ENCODE results near the gene COL5A2. TPM values are rescaled to one million over a fixed set of nuclear protein-coding genes. Genes with fewer than 3 reads are reported as not detected.

COL5A2 gene
- 10 to 100 TPM; 63.8 to 93.8 (median 74.4) TPM for total RNA-seq

DNA sequence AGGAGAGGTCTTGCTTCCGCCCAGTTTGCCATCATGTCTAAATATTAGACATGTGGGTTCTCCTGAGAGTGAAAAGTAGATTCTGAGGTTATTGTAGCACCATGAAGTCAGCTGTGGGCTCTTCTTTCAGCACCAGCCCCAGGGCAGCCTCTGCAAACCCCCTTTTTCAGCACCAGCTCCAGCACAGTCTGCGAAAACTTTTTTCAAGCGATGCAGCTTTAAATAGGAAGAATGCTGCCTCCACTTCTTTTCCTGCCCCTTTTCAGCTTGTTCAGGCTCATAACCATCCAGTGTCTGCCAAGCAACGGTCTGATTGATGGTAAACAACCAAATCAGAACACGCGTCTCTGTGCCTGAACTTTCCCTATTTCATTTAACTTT is at the start of gene COL5A2:
Gene COL5A2, minus strand, starts transcription at position 192 of the 381 bp plus-strand sequence. Its CDS starts 157 bp downstream, at position 35.
- DNase-seq (ENCODE audit: low spot score) (no peak), ATAC-seq (ENCODE audit: low FRiP score) (peak; percentile 88)
- TF ChIP-seq, protein P1, sequence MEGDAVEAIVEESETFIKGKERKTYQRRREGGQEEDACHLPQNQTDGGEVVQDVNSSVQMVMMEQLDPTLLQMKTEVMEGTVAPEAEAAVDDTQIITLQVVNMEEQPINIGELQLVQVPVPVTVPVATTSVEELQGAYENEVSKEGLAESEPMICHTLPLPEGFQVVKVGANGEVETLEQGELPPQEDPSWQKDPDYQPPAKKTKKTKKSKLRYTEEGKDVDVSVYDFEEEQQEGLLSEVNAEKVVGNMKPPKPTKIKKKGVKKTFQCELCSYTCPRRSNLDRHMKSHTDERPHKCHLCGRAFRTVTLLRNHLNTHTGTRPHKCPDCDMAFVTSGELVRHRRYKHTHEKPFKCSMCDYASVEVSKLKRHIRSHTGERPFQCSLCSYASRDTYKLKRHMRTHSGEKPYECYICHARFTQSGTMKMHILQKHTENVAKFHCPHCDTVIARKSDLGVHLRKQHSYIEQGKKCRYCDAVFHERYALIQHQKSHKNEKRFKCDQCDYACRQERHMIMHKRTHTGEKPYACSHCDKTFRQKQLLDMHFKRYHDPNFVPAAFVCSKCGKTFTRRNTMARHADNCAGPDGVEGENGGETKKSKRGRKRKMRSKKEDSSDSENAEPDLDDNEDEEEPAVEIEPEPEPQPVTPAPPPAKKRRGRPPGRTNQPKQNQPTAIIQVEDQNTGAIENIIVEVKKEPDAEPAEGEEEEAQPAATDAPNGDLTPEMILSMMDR (IDR thresholded peaks at IDR 0.05), result no peak

DNA sequence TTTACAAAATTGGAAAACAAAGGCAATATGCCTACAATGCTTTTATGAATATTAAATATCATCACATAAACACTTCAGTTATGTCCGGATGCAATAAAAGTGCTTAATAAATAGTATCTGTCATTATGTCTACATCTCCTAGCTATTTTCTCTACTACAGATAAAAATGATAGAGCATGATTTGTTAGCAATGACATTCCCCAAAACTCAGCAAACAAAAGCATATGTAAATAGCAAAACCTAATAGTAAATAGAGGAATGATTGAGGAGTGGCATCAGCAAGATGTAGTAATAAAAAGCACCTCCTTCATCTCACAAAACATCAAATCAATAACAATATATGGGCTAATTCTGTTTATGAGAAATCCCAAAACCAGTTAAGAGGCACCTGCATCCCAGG is 46.5 kb upstream of the COL5A2 start:
- no peak for ATAC-seq (ENCODE audit: low FRiP score)
- TF ChIP-seq, protein P1 (IDR thresholded peaks at IDR 0.05), result no peak
- no peak for DNase-seq (ENCODE audit: low spot score)

DNA sequence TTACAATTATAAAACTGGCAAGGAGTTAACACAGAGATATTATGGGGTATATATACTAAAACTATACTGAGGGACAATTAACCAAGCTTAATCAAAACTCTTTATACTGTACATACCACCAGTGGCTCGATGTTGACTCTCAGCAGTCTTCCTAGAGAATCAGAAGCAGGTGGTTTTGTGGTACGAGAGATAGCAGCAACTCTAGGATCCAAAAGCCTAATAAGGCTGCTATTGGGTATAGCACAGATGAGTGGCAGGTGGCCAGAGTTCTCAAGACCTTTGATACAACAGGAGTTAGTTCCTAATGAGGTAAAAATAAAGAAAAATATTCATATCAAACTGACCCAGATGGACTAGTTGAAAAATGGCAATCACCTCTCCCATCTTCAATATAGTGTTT is 45.5 kb upstream of the COL5A2 start:
- TF ChIP-seq, protein P1 (IDR thresholded peaks at IDR 0.05), result no peak
- ATAC-seq (ENCODE audit: low FRiP score), result no peak

DNA sequence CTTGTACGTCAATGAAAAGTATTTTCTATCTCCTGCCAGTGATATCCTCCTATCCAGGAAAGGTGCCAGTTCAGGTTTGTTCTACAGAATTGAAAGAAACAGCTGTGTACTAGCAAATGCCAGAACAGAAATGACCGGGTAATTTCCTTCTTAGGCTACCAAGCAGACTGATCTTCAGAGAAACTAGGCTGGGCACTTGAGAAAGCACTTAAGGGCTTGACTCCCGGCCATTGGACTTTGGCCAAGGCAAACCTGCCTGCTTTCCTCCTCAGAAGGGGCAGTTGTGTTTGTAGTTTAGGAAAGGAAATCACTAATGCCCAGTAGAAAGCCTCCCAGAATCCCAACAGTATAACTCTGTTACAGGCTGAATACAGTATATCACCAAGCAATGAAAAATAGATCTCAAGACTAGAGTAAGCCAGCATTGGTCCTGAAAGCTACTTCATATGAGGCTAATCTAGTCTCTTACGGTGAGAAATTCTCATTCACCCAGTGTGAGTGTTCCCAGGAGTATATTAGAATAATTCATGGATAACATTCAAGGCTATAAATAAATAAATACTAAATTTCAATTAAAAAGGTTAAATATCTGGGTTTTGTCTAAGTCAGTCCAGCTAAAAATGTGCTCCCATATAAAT is 43.0 kb upstream of the COL5A2 start:
- TF ChIP-seq, protein P1 (IDR thresholded peaks at IDR 0.05), result no peak
- ATAC-seq (ENCODE audit: low FRiP score), result peak; percentile 53
- no peak for DNase-seq (ENCODE audit: low spot score)

More for the DNA sequence above, 45.5 kb upstream of the COL5A2 start:
- DNase-seq (ENCODE audit: low spot score), result no peak

DNA sequence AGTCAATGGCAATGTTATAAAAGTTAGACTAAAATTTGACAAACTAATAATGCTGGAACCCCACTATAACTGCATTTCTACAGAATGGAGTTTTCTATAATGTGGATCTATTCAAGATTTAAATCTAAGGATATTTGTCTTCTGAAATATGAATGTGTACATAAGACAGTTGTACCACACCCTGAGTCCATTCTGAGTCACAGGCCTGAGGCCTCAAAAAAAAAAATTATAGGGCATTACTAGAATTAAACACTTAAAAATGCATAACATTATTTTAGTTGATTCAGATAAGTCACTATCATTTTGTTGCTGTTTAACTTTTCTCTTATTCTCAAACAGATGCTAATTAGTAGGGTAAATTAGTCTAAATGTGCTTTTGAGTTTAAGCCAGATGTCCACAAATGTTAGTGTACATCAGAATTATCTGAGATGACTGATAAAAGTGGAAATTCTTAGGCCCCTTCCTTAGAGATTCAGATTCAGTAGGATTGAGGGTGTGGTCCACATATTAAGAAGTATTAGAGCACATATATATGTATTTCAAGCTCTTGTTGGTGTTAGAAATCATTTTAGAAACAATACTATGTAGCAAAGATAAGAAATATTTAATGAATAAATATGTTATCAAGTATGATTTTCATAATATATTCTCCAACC is 42.4 kb upstream of the COL5A2 start:
- DNase-seq (ENCODE audit: low spot score), result no peak
- TF ChIP-seq, protein P1 (IDR thresholded peaks at IDR 0.05), result no peak
- peak; percentile 51 for ATAC-seq (ENCODE audit: low FRiP score)

DNA sequence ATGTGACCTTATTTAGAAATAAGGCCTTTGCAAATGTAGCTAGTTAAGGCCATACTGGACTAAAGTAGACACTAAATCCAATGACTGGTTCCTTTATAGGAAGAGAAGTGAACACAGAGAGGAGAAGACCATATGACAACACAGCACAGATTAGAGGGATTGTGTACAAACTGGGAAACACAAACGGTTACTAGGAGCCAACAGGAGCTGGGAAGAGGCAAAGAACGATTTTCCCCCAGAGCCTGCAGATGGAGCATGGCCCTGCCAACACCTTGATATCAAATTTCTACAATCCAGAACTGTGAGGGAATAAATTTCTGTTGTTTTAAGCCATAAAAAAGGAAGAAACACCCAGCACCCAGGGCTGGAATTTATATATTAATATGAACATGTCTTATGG is 38.7 kb upstream of the COL5A2 start:
- TF ChIP-seq, protein P1 (IDR thresholded peaks at IDR 0.05), result no peak
- no peak for DNase-seq (ENCODE audit: low spot score)
- no peak for ATAC-seq (ENCODE audit: low FRiP score)

DNA sequence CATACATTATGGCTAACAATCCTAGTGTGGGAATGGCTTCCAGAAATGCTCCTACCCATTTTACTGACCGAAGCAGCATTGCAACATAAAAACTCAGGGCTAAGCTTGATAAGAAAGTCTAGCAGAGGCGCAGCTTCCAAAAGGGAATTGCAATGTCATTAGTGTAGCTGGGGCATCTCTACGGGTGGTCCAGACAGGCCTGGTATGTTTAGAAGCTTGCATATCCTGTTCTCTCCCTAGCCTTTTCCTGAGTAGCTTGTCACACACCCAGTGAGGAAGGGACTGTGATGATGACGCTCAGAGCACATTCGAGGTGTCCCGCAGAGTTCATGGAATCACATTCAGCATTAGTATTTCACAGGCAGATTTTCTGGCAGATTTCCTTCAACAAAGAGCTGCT is 38.0 kb upstream of the COL5A2 start:
- DNase-seq (ENCODE audit: low spot score), result no peak
- no peak for ATAC-seq (ENCODE audit: low FRiP score)
- TF ChIP-seq, protein P1 (IDR thresholded peaks at IDR 0.05), result no peak

All from omental fat pad (tissue), 4 donors.